HG02759 (cell line): ENCODE measurements around the gene HS6ST3.
"Not testable (repeated sequence)": the region's sequence is repeated elsewhere in the genome, so short reads cannot be mapped to it uniquely, and the experiment has no call there.

Source experiments
- ATAC-seq: cut with Tn5 transposase; IDR thresholded peaks from one replicate; pipeline ENCODE4 v1.9.1; 2021; ENCODE audit warnings: mild to moderate bottlenecking, moderate library complexity; ENCODE audit not compliant: unreplicated experiment

The HS6ST3 gene

GRCh38 chr13:96422002-96422401 is 332.1 kb downstream of the HS6ST3 start:
- no peak for ATAC-seq

- no peak for ATAC-seq
These were observed 336.3 kb downstream of the HS6ST3 start for GRCh38 chr13:96426167-96426566.

GRCh38 chr13:96428911-96429310 is 339.0 kb downstream of the HS6ST3 start:
- ATAC-seq = no peak

GRCh38 chr13:96431044-96431581 is 341.2 kb downstream of the HS6ST3 start:
- ATAC-seq = no peak

GRCh38 chr13:96444676-96445075 is 354.8 kb downstream of the HS6ST3 start:
- no peak for ATAC-seq

- ATAC-seq = no peak
These were observed 360.0 kb downstream of the HS6ST3 start for GRCh38 chr13:96449920-96450319.

- ATAC-seq = no peak
These were observed 360.6 kb downstream of the HS6ST3 start for GRCh38 chr13:96450326-96451020.

GRCh38 chr13:96454466-96454865 is 364.6 kb downstream of the HS6ST3 start:
- ATAC-seq = no peak

GRCh38 chr13:96460609-96461008 is 370.7 kb downstream of the HS6ST3 start:
- ATAC-seq = no peak

GRCh38 chr13:96473526-96474180 is 383.7 kb downstream of the HS6ST3 start:
- ATAC-seq = no peak

- no peak for ATAC-seq
These were observed 384.3 kb downstream of the HS6ST3 start for GRCh38 chr13:96474181-96474557.

- no peak for ATAC-seq
These were observed 385.2 kb downstream of the HS6ST3 start for GRCh38 chr13:96475103-96475502.

- ATAC-seq = no peak
These were observed 391.6 kb downstream of the HS6ST3 start for GRCh38 chr13:96481482-96481881.

- no peak for ATAC-seq
These were observed 400.6 kb downstream of the HS6ST3 start for GRCh38 chr13:96490496-96490989.

- no peak for ATAC-seq
These were observed 401.2 kb downstream of the HS6ST3 start for GRCh38 chr13:96491103-96491502.

GRCh38 chr13:96492766-96493165 is 402.9 kb downstream of the HS6ST3 start:
- no peak for ATAC-seq

GRCh38 chr13:96499656-96500055 is 409.7 kb downstream of the HS6ST3 start:
- ATAC-seq = no peak

- no peak for ATAC-seq
These were observed 411.0 kb downstream of the HS6ST3 start for GRCh38 chr13:96500953-96501352.

GRCh38 chr13:96503481-96503880 is 413.6 kb downstream of the HS6ST3 start:
- no peak for ATAC-seq

GRCh38 chr13:96511587-96511986 is 421.7 kb downstream of the HS6ST3 start:
- no peak for ATAC-seq

GRCh38 chr13:96519380-96519779 is 429.5 kb downstream of the HS6ST3 start:
- ATAC-seq = no peak

- ATAC-seq = not testable (repeated sequence)
These were observed 434.6 kb downstream of the HS6ST3 start for GRCh38 chr13:96524398-96525020.
